Measurements from ENCODE around the gene ADAT3. TPM values are rescaled to one million over a fixed set of nuclear protein-coding genes. Genes with fewer than 3 reads are reported as not detected.

The ADAT3 gene
- total RNA-seq, 1 donor = 4.2 TPM

DNA sequence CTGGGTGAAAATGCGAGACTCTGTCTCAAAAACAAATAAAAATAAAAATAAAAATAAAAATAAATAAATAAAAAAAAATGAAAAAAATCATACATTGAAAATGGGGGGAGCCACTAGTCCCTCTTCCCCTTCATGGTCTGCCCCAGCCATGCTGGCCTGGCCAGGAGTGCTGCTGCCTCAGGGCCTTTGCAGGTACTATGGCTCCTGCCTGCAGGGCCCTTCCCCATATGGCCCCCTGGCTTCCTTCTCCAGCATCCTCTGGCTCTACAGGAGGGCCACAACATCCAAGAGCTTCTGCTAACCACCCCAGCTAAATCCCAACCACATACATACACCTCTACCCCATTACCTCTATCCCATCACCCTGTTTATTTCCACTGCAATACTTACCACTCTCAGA is 15.3 kb upstream of the ADAT3 start:
- no peak overlapping the region for H3K4me3 ChIP-seq (ENCODE audit: low read depth, low read length)
- TF ChIP-seq, protein P1, sequence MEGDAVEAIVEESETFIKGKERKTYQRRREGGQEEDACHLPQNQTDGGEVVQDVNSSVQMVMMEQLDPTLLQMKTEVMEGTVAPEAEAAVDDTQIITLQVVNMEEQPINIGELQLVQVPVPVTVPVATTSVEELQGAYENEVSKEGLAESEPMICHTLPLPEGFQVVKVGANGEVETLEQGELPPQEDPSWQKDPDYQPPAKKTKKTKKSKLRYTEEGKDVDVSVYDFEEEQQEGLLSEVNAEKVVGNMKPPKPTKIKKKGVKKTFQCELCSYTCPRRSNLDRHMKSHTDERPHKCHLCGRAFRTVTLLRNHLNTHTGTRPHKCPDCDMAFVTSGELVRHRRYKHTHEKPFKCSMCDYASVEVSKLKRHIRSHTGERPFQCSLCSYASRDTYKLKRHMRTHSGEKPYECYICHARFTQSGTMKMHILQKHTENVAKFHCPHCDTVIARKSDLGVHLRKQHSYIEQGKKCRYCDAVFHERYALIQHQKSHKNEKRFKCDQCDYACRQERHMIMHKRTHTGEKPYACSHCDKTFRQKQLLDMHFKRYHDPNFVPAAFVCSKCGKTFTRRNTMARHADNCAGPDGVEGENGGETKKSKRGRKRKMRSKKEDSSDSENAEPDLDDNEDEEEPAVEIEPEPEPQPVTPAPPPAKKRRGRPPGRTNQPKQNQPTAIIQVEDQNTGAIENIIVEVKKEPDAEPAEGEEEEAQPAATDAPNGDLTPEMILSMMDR (IDR thresholded peaks at IDR 0.05; ENCODE audit: insufficient read depth, low read length) = no peak
- no peak for DNase-seq (ENCODE audit: low read depth)

DNA sequence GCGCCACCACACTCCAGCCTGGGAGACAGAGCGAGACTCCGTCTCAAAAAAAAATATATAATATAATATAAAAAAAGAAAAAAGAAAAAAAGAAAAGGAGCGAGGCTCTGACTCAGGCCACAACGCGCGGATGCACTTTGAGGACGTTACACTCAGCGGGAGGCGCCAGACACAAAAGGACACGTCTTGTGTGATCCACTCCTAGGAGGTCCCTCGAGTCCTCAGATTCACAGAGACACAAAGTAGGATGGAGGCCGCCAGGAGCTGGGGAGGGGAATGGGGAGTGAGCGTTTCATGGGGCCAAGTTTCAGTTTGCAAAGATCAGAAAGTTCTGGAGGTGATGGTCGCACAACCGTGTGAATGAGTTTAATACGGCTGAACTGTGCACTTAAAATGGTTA is 11.4 kb upstream of the ADAT3 start:
- TF ChIP-seq, protein P1 (IDR thresholded peaks at IDR 0.05; ENCODE audit: insufficient read depth, low read length) = no peak
- H3K4me3 ChIP-seq (ENCODE audit: low read depth, low read length) = no peak overlapping the region
- no peak for DNase-seq (ENCODE audit: low read depth)

- DNase-seq (ENCODE audit: low read depth) = no peak
- TF ChIP-seq, protein P1 (IDR thresholded peaks at IDR 0.05; ENCODE audit: insufficient read depth, low read length) = no peak
- no peak overlapping the region for H3K4me3 ChIP-seq (ENCODE audit: low read depth, low read length)
These were observed 8.7 kb upstream of the ADAT3 start for GRCh38 chr19:1896508-1896907.

DNA sequence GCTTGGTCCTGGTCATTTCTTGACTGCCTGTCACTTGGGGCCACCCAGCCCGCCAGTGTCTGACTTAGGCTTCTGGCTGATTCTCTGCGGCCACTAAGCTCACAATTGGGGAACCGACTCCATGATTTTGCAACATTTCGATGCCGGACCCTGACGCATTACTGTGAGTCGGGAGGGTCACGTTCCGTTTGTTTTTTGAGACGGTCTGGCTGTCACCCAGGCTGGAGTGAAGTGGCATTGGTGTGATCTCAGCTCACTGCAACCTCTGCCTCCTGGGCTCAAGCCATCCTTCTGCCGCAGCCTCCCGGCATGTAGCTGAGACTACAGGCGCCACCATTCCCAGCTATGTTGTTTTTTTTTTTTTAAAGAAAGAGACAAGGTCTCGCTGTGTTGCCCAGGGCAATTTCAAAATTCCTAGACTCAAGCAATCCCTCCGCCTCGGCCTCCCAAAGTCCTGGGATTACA is 3.2 kb upstream of the ADAT3 start:
- no peak overlapping the region for H3K4me3 ChIP-seq (ENCODE audit: low read depth, low read length)
- TF ChIP-seq, protein P1 (IDR thresholded peaks at IDR 0.05; ENCODE audit: insufficient read depth, low read length) = no peak
- no peak for DNase-seq (ENCODE audit: low read depth)

- H3K4me3 ChIP-seq (ENCODE audit: low read depth, low read length) = no peak overlapping the region
- TF ChIP-seq, protein P1 (IDR thresholded peaks at IDR 0.05; ENCODE audit: insufficient read depth, low read length) = no peak
- no peak for DNase-seq (ENCODE audit: low read depth)
These were observed 2.3 kb upstream of the ADAT3 start for GRCh38 chr19:1902923-1903322.

GRCh38 chr19:1904860-1905109 is 414 bp upstream of the ADAT3 start:
- DNase-seq (ENCODE audit: low read depth) = no peak
- TF ChIP-seq, protein P1 (IDR thresholded peaks at IDR 0.05; ENCODE audit: insufficient read depth, low read length) = no peak
- H3K4me3 ChIP-seq (ENCODE audit: low read depth, low read length) = peak overlapping the region; percentile 22

DNA sequence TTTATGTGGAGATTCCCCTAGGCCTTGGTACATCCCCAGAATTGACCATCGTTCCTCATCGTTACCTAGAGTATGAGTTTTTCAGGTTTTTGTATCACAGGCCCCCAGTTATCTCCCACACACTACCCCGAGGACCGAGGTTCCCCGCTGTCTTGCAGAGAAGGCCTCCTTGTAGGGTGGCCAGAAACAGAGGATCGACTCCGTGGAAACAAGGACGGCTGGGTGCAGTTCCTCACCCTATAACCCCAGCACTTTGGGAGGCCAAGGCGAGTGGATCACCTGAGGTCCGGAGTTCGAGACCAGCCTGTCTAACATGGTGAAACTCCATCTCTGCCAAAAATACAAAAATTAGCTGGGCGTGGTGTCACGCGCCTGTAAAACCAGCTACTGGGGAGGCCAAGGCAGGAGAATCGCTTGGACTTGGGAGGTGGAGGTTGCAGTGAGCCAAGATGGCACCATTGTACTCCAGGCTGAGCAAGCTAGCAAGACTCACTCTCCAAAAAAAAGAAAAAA is 720 bp downstream of the ADAT3 start:
- TF ChIP-seq, protein P1 (IDR thresholded peaks at IDR 0.05; ENCODE audit: insufficient read depth, low read length) = no peak
- no peak for DNase-seq (ENCODE audit: low read depth)
- peak overlapping the region; percentile 70 for H3K4me3 ChIP-seq (ENCODE audit: low read depth, low read length)

All from fibroblast of the aortic adventitia (primary cell).